ENCODE data around the gene PSMB9.

The PSMB9 gene

GRCh38 chr6:32839356-32839755 lies 14.6 kb upstream of the PSMB9 start:
- DNase-seq (ENCODE audit: low read depth, low spot score): no peak

GRCh38 chr6:32840604-32841246 lies 13.3 kb upstream of the PSMB9 start:
- no peak for DNase-seq (ENCODE audit: low read depth, low spot score)

GRCh38 chr6:32842021-32842650 lies 11.9 kb upstream of the PSMB9 start:
- no peak for DNase-seq (ENCODE audit: low read depth, low spot score)

- no peak for DNase-seq (ENCODE audit: low read depth, low spot score)
Observed at GRCh38 chr6:32842690-32843089, 11.3 kb upstream of the PSMB9 start.

GRCh38 chr6:32843331-32843978 lies 10.5 kb upstream of the PSMB9 start:
- DNase-seq (ENCODE audit: low read depth, low spot score): no peak

- peak; percentile 96 for DNase-seq (ENCODE audit: low read depth, low spot score)
Observed at GRCh38 chr6:32843979-32844838, 9.8 kb upstream of the PSMB9 start, which contains the start of gene PSMB8. Gene PSMB8, minus strand, starts transcription at chr6:32844047. Its CDS starts 51 bp downstream, at chr6:32843996.

- no peak for DNase-seq (ENCODE audit: low read depth, low spot score)
Observed at GRCh38 chr6:32844839-32845383, 9.1 kb upstream of the PSMB9 start.

- DNase-seq (ENCODE audit: low read depth, low spot score): no peak
Observed at GRCh38 chr6:32845384-32845884, 8.6 kb upstream of the PSMB9 start.

GRCh38 chr6:32847004-32847403 lies 7.0 kb upstream of the PSMB9 start:
- DNase-seq (ENCODE audit: low read depth, low spot score): no peak

- DNase-seq (ENCODE audit: low read depth, low spot score): no peak
Observed at GRCh38 chr6:32847795-32848194, 6.2 kb upstream of the PSMB9 start.

- DNase-seq (ENCODE audit: low read depth, low spot score): no peak
Observed at GRCh38 chr6:32849126-32849525, 4.9 kb upstream of the PSMB9 start.

- no peak for DNase-seq (ENCODE audit: low read depth, low spot score)
Observed at GRCh38 chr6:32851025-32851424, 3.0 kb upstream of the PSMB9 start.

- DNase-seq (ENCODE audit: low read depth, low spot score): no peak
Observed at GRCh38 chr6:32852018-32852843, 1.8 kb upstream of the PSMB9 start.

- peak; percentile 74 for DNase-seq (ENCODE audit: low read depth, low spot score)
Observed at GRCh38 chr6:32852844-32853540, 1.0 kb upstream of the PSMB9 start.

GRCh38 chr6:32854376-32855178 lies 585 bp downstream of the PSMB9 start:
- no peak for DNase-seq (ENCODE audit: low read depth, low spot score)

GRCh38 chr6:32855467-32856174 lies 1.6 kb downstream of the PSMB9 start:
- no peak for DNase-seq (ENCODE audit: low read depth, low spot score)

- DNase-seq (ENCODE audit: low read depth, low spot score): no peak
Observed at GRCh38 chr6:32857156-32857891, 3.3 kb downstream of the PSMB9 start.

GRCh38 chr6:32858194-32858593 lies 4.2 kb downstream of the PSMB9 start:
- DNase-seq (ENCODE audit: low read depth, low spot score): no peak
